CD4-positive, alpha-beta T cell (primary cell): ENCODE measurements around the gene PRKG1. TPM values are rescaled to one million over a fixed set of nuclear protein-coding genes. Genes with fewer than 3 reads are reported as not detected.

Experiments
- ATAC-seq: fragments of 200-7000 bp; cut with Tn5 transposase; one replicate; pipeline ENCODE4 v1.10.0; 2022; ENCODE audit warnings: mild to moderate bottlenecking; ENCODE audit not compliant: poor library complexity
- CTCF ChIA-PET: fragments of 350-600 bp; sonication (Branson Sonifier 250); formaldehyde crosslinking; loops from one replicate; lab custom pipeline; 2021; ENCODE audit warnings: antibody characterized with exemption, inconsistent platforms; lab: Charles Lee
- POLR2A ChIA-PET: fragments of 350-600 bp; sonication (Branson Sonifier 250); formaldehyde crosslinking; loops from one replicate; lab custom pipeline; 2021; ENCODE audit warnings: antibody characterized with exemption, inconsistent platforms; lab: Charles Lee
- DNase-seq, 14 experiments: peaks; one replicate each; pipeline ENCODE4 v3.0.0-alpha.2; 2013 to 2020; ENCODE audit warnings: mixed read lengths in 2 of 14
- H3K27ac ChIP-seq, 2 donors: one replicate each; pipeline versions ENCODE4 v1.5.1 to v1.7.0; 2013; ENCODE audit warnings: low read length in 2 of 2, low read depth in 1 of 2, mild to moderate bottlenecking in 1 of 2
- H3K27me3 ChIP-seq, 2 experiments: 1 replicate in 1 of 2; 2 replicates in 1 of 2; pipeline versions ENCODE4 v1.6.1 to v1.7.0; 2013; ENCODE audit warnings: low read length in 2 of 2, control low read depth in 1 of 2, mild to moderate bottlenecking in 1 of 2, moderate library complexity in 1 of 2; ENCODE audit not compliant: insufficient read depth in 2 of 2, control insufficient read depth in 1 of 2
- H3K36me3 ChIP-seq: one replicate; pipeline ENCODE4 v1.6.1; 2013; ENCODE audit warnings: low read length, control low read depth; ENCODE audit not compliant: insufficient read depth
- H3K4me1 ChIP-seq: one replicate; pipeline ENCODE4 v1.6.1; 2013; ENCODE audit warnings: low read length, control low read depth; ENCODE audit not compliant: insufficient read depth
- H3K4me3 ChIP-seq: one replicate; pipeline ENCODE4 v1.5.1; 2013; ENCODE audit warnings: mild to moderate bottlenecking, low read length, moderate library complexity
- H3K9me3 ChIP-seq, 2 experiments: 1 replicate in 1 of 2; 2 replicates in 1 of 2; pipeline versions ENCODE4 v1.6.1 to v1.7.0; 2013; ENCODE audit warnings: low read length in 2 of 2, mild to moderate bottlenecking in 2 of 2, control low read depth in 1 of 2, moderate library complexity in 1 of 2; ENCODE audit not compliant: control insufficient read depth in 1 of 2, insufficient read depth in 1 of 2
- H3K27ac Mint-ChIP-seq: one replicate; pipeline ENCODE4 v1.8.0; 2020; ENCODE audit warnings: mixed read lengths
- H3K27me3 Mint-ChIP-seq: one replicate; pipeline ENCODE4 v1.8.0; 2021; ENCODE audit warnings: mixed read lengths
- H3K36me3 Mint-ChIP-seq: one replicate; pipeline ENCODE4 v1.8.0; 2021; ENCODE audit warnings: low read depth, mixed read lengths
- H3K4me1 Mint-ChIP-seq: one replicate; pipeline ENCODE4 v1.8.0; 2021; ENCODE audit warnings: low read depth, mixed read lengths
- H3K4me3 Mint-ChIP-seq: one replicate; pipeline ENCODE4 v1.8.0; 2020; ENCODE audit warnings: mild to moderate bottlenecking, mixed read lengths
- H3K9me3 Mint-ChIP-seq: one replicate; pipeline ENCODE4 v1.8.0; 2020; ENCODE audit warnings: mixed read lengths
- intact Hi-C, 2 experiments: fragments of 100-400 bp; cut with DNase I in 1 of 2; cut with micrococcal nuclease in 1 of 2; formaldehyde crosslinking; loops; one replicate each; pipeline versions ENCODE4 v1.15.1 to v1.9.0; 2023 to 2025; cut with DNase I, micrococcal nuclease
- total RNA-seq, 174 experiments: library from RNA in 2 of 174; stranded (reverse) in 2 of 174; gene quantifications; one replicate each; pipeline ENCODE4 v1.2.3 and lab custom pipeline; 2021 to 2026
- TF ChIP-seq, protein P1 (sequence below): fragments of 200-600 bp; IDR thresholded peaks from one replicate; pipeline ENCODE4 v1.8.0; 2022; ENCODE audit warnings: antibody characterized with exemption, mild to moderate bottlenecking

Gene PRKG1
- total RNA-seq, 2 experiments from 2014 or later = 0.31 TPM; not detected in 1

DNA sequence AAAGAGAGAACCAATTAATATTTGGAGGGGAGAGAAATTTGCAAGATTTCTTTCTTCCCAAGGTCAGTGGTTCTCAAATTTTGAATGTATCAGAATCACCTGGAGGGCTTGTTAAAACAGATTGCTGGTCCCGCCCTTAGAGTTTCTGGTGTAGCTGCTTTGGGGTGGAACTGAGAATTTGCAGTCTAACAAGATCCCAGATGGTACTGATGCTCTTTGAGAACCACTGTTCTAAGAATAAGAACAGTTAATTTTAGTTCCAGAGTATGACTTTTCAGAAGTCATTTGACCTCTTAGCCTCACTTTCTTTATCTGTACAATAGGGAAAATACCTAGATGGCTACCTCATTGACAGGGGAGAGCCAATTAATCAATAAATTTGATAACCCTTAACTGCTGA is 161.6 kb downstream of the PRKG1 start:
- DNase-seq = no peak
- intact Hi-C loops = no loop called here
- Mint-ChIP-seq H3K27ac (no peak overlapping the region), H3K27me3 (no peaks in the 10 kb centered on the region), H3K9me3 (no peaks in the 10 kb centered on the region), H3K4me1 (no peaks in the 10 kb centered on the region), H3K36me3 (no peaks in the 10 kb centered on the region), H3K4me3 (no peak overlapping the region)
- no peaks in the 10 kb centered on the region for H3K9me3 ChIP-seq
- H3K27ac ChIP-seq = no peak overlapping the region
- ATAC-seq = no peak
- POLR2A ChIA-PET = no interaction called here
- CTCF ChIA-PET = no interaction called here
- no peaks in the 10 kb centered on the region for H3K4me1 ChIP-seq
- TF ChIP-seq, protein P1, sequence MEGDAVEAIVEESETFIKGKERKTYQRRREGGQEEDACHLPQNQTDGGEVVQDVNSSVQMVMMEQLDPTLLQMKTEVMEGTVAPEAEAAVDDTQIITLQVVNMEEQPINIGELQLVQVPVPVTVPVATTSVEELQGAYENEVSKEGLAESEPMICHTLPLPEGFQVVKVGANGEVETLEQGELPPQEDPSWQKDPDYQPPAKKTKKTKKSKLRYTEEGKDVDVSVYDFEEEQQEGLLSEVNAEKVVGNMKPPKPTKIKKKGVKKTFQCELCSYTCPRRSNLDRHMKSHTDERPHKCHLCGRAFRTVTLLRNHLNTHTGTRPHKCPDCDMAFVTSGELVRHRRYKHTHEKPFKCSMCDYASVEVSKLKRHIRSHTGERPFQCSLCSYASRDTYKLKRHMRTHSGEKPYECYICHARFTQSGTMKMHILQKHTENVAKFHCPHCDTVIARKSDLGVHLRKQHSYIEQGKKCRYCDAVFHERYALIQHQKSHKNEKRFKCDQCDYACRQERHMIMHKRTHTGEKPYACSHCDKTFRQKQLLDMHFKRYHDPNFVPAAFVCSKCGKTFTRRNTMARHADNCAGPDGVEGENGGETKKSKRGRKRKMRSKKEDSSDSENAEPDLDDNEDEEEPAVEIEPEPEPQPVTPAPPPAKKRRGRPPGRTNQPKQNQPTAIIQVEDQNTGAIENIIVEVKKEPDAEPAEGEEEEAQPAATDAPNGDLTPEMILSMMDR = no peak
- H3K27me3 ChIP-seq = no peaks in the 10 kb centered on the region
- H3K4me3 ChIP-seq = no peak overlapping the region
- H3K36me3 ChIP-seq = no peaks in the 10 kb centered on the region

DNA sequence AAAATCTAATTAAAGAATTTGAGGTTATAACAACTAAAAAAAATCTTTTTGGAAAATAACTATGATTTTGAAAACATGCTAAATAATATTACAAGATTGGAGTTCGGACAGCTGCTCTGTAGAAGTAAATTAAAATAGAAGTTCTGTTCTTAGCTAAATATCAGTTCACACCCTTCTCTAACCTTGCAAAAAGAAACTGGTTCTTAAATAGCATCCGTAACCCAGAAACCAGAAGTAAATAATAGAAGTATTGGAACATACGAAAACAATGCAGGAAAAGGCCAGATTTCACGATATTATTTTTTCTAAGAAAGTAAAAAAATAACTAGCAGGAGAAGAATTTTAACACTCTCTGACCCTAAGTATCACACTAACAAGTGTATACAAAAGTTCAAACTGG is 164.7 kb downstream of the PRKG1 start:
- Histone ChIP-seq H3K4me3 (no peak overlapping the region), H3K4me1 (no peaks in the 10 kb centered on the region), H3K27me3 (no peaks in the 10 kb centered on the region), H3K36me3 (no peaks in the 10 kb centered on the region), H3K27ac (no peak overlapping the region), H3K9me3 (no peaks in the 10 kb centered on the region)
- H3K27me3 Mint-ChIP-seq = no peaks in the 10 kb centered on the region
- H3K27ac Mint-ChIP-seq = no peak overlapping the region
- ATAC-seq (no peak), DNase-seq (no peak)
- TF ChIP-seq, protein P1 = no peak
- H3K4me3 Mint-ChIP-seq = no peak overlapping the region
- ChIA-PET CTCF (no interaction called here), POLR2A (no interaction called here)
- no peaks in the 10 kb centered on the region for H3K36me3 Mint-ChIP-seq
- H3K9me3 Mint-ChIP-seq = no peaks in the 10 kb centered on the region
- intact Hi-C loops = no loop called here
- no peaks in the 10 kb centered on the region for H3K4me1 Mint-ChIP-seq

DNA sequence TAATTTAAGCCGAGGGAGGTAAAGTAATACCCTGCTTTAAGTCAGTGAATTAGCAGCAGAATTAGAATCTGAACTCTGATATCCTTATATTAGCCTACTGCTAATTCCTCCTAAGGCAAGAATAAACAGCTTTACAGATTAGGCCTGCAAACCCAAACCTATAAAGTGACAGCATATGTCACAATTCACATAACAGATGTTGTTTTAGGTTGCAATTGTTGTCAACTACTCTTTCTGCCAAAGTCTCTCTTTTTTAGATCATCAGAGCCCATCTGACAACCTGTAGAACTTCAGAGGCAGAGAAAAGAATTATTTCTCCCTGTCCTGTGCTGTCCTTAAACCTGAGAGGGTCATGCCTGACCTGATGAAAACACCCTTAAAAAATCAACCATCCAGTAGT is 167.2 kb downstream of the PRKG1 start:
- Mint-ChIP-seq H3K36me3 (no peaks in the 10 kb centered on the region), H3K27ac (no peak overlapping the region), H3K9me3 (no peaks in the 10 kb centered on the region), H3K4me3 (no peak overlapping the region), H3K4me1 (no peaks in the 10 kb centered on the region), H3K27me3 (no peaks in the 10 kb centered on the region)
- intact Hi-C loops = no loop called here
- ATAC-seq (no peak), DNase-seq (no peak)
- TF ChIP-seq, protein P1 = no peak
- H3K36me3 ChIP-seq = no peaks in the 10 kb centered on the region
- ChIA-PET CTCF (no interaction called here), POLR2A (no interaction called here)
- H3K9me3 ChIP-seq = no peaks in the 10 kb centered on the region
- H3K4me1 ChIP-seq = no peaks in the 10 kb centered on the region
- no peak overlapping the region for H3K4me3 ChIP-seq
- no peaks in the 10 kb centered on the region for H3K27me3 ChIP-seq
- H3K27ac ChIP-seq = no peak overlapping the region
